Measurements from ENCODE around the gene JUN. TPM values are rescaled to one million over a fixed set of nuclear protein-coding genes. Genes with fewer than 3 reads are reported as not detected.
A peak's percentile ranks its signal among the peaks of the same experiment; 100 is the strongest.

JUN gene
- total and polyA plus RNA-seq, 2 of the 4 experiments (the other 2 are of a cell fraction) = 46.6 to 89.1 TPM

DNA sequence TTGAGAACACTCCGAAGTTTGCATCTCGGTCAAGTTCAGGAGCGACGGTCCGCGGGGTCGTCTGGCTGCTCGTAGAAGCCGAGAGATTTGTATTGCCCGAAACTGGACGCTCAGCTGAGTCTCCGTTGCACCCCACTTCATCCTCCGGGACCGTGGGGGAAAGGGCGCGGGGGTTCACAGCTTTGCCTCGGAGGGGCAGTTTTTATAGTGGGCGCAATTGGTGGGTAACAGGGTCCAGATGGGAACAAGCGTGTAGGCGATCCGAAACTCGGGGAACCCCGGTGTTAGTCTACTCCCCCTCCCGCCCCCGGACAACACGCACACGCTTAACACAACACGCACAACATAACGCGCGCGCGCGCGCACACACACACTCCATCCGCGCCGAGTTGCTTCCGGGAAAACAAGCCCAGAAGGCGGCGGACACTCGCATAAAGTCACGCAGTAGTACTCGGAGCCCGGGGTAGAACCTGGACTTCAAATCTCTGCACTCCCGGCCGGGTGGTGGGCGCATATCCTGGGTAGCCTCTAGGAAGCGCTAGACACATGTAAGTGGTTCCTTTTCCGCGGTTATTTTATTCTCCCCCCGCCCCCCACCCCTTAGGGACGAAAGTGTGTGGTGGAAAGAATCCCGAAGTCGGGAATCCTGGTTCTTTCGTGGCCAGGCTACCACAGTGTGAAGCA is 1.1 kb upstream of the JUN start:
- POLR2A ChIA-PET (ENCODE audit: unreplicated experiment) = no interaction called here
- H3K18ac ChIP-seq (ENCODE audit: low read depth, low read length) = peak overlapping the region; percentile 92
- peak overlapping the region; percentile 87 for H2BK5ac ChIP-seq (ENCODE audit: low read depth, low read length, poor library complexity, severe bottlenecking)
- peak overlapping the region; percentile 94 for H2AK9ac ChIP-seq (replicated peaks; ENCODE audit: low read depth, low read length, poor library complexity)
- peak overlapping the region; percentile 90 for H2AK5ac ChIP-seq (ENCODE audit: low read depth, low read length)
- H4K20me1 ChIP-seq (ENCODE audit: insufficient read depth, low read length) = peaks cover 40% of the 10 kb centered on the region
- peak overlapping the region; percentile 94 for H2AFZ ChIP-seq (replicated peaks; ENCODE audit: low read length, poor library complexity)
- peak overlapping the region; percentile 90 for H3K23ac ChIP-seq (ENCODE audit: low read depth, low read length)
- peak overlapping the region; percentile 93; the same call in 2 of the 3 replicates for H2BK15ac ChIP-seq (ENCODE audit: low read depth, low read length)
- peak overlapping the region; percentile 91 for H3K14ac ChIP-seq (replicated peaks; ENCODE audit: low read depth, low read length)
- H4K5ac ChIP-seq (ENCODE audit: low read depth, low read length) = peak overlapping the region; percentile 83
- in situ Hi-C loops (cut with MboI; ENCODE audit: low sequenced_read_pairs) (loop anchor here (5.0 to 25.0 kb wide), 3 partner anchors 502 to 972 kb away; partner anchors contain the start of gene FGGY), dilution Hi-C loops (cut with HindIII; ENCODE audit: low sequenced_read_pairs, unreplicated experiment) (no loop called here), intact Hi-C loops (cut with micrococcal nuclease) (loop anchor here (1.0 to 10.0 kb wide), 17 partner anchors 30 to 1162 kb away; no protein-coding TSS in a partner anchor)
- ATAC-seq (ENCODE audit: low read depth) (peak; percentile 28), DNase-seq (peak; percentile 94)
- TF ChIP-seq BHLHE40 (IDR thresholded peaks at IDR 0.05; ENCODE audit: low read depth, low read length) (peak; percentile 3; the same call in 1 of the 2 replicates), POLR2A (IDR thresholded peaks at IDR 0.05; ENCODE audit: low read depth, low read length) (peak; percentile 71; the same call in 1 of the 2 replicates), NFE2L2 (IDR thresholded peaks at IDR 0.05; ENCODE audit: low read depth, low read length) (no peak), CEBPB (IDR thresholded peaks at IDR 0.05; ENCODE audit: low read depth, low read length) (peak; percentile 8; the same call in 1 of the 2 replicates), RFX5 (IDR thresholded peaks at IDR 0.05; ENCODE audit: low read depth, low read length) (no peak), MAZ (IDR thresholded peaks at IDR 0.05; ENCODE audit: borderline replicate concordance, low read depth, low read length) (peak; percentile 6; the same call in 1 of the 2 replicates), RAD21 (IDR thresholded peaks at IDR 0.05; ENCODE audit: low read length) (peak; percentile 93), MXI1 (IDR thresholded peaks at IDR 0.05; ENCODE audit: borderline replicate concordance, low read depth, low read length) (peak; percentile 41; the same call in 1 of the 2 replicates), MAFK (IDR thresholded peaks at IDR 0.05; ENCODE audit: low read depth, low read length) (no peak), SMC3 (IDR thresholded peaks at IDR 0.05; ENCODE audit: low read depth, low read length) (peak; percentile 85), CHD1 (IDR thresholded peaks at IDR 0.05; ENCODE audit: low read depth, low read length) (peak; percentile 42; the same call in 1 of the 2 replicates)
- TF ChIP-seq, protein P1, sequence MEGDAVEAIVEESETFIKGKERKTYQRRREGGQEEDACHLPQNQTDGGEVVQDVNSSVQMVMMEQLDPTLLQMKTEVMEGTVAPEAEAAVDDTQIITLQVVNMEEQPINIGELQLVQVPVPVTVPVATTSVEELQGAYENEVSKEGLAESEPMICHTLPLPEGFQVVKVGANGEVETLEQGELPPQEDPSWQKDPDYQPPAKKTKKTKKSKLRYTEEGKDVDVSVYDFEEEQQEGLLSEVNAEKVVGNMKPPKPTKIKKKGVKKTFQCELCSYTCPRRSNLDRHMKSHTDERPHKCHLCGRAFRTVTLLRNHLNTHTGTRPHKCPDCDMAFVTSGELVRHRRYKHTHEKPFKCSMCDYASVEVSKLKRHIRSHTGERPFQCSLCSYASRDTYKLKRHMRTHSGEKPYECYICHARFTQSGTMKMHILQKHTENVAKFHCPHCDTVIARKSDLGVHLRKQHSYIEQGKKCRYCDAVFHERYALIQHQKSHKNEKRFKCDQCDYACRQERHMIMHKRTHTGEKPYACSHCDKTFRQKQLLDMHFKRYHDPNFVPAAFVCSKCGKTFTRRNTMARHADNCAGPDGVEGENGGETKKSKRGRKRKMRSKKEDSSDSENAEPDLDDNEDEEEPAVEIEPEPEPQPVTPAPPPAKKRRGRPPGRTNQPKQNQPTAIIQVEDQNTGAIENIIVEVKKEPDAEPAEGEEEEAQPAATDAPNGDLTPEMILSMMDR (conservative IDR thresholded peaks at IDR 0.05; ENCODE audit: low read depth, low read length) = peak; percentile 88
- TSS peak; percentile 62 for BruUV-seq (replicated peaks)
- CTCF ChIA-PET = interaction anchor here (0.6 to 0.9 kb wide), 6 partner anchors 19 to 1784 kb away, joined by 3 to 7 read pairs (median 4); no protein-coding TSS in a partner anchor
- H3K9me1 ChIP-seq (ENCODE audit: insufficient read depth, low read length) = peaks cover 3% of the 10 kb centered on the region; the same call in 1 of the 2 replicates
- H3K27ac ChIP-seq (ENCODE audit: insufficient read depth, low read length) = peak overlapping the region; percentile 91
- H3K36me3 ChIP-seq (ENCODE audit: control insufficient read depth, insufficient read depth, low read length) = peaks cover 17% of the 10 kb centered on the region
- peaks cover 8% of the 10 kb centered on the region for H3K4me1 ChIP-seq (ENCODE audit: control insufficient read depth, insufficient read depth, low read length)
- peak overlapping the region; percentile 93 for H3K56ac ChIP-seq (ENCODE audit: extremely low read depth, insufficient read depth, low read length)
- peak overlapping the region; percentile 75 for H3K4me2 ChIP-seq (ENCODE audit: low read depth, low read length)
- no peaks in the 10 kb centered on the region for H3K27me3 ChIP-seq (ENCODE audit: control insufficient read depth, insufficient read depth, low read length)
- WGBS, 2 experiments (ENCODE audit: extremely low coverage in 2 of 2, insufficient read length in 1 of 2) = 1% methylated on average over 19 of the region's 56 CpGs; no CpG with 5 or more reads in 1 of the 2 experiments
- no peaks in the 10 kb centered on the region for H3K9me3 ChIP-seq (ENCODE audit: control insufficient read depth, insufficient read depth, low read length)
- peak overlapping the region; percentile 95 for H3K9ac ChIP-seq (ENCODE audit: low read depth, low read length)
- H4K91ac ChIP-seq (ENCODE audit: insufficient read depth, low read depth, low read length) = peak overlapping the region; percentile 94
- peak overlapping the region; percentile 94 for H2BK120ac ChIP-seq (ENCODE audit: low read depth, low read length)
- H4K8ac ChIP-seq (ENCODE audit: low read depth in 2 of 2, low read length in 2 of 2) = peak overlapping the region; percentile 90 to 96
- H3K4ac ChIP-seq (ENCODE audit: low read depth, low read length) = peak overlapping the region; percentile 93
- peak overlapping the region; percentile 88 for H2BK20ac ChIP-seq (ENCODE audit: low read depth, low read length)
- peak overlapping the region; percentile 64 for H3K4me3 ChIP-seq (ENCODE audit: insufficient read depth, low read depth, low read length)
- peaks cover 0 to 7% of the 10 kb centered on the region in 2 experiments; a peak in 2 of 4 replicates for H3K79me1 ChIP-seq (ENCODE audit: low read depth in 1 of 2, low read length in 2 of 2)

All from IMR-90 (cell line).